Activated naive CD8-positive, alpha-beta T cell treated with anti-CD3 and anti-CD28 coated beads, Interleukin-2, amount 10 ng/mL, durations not matched to agents 7 days and 5 days (primary cell): ENCODE measurements around the gene KLKB1. TPM values are rescaled to one million over a fixed set of nuclear protein-coding genes. Genes with fewer than 3 reads are reported as not detected.

Experiments used
- ATAC-seq: fragments of 150-1000 bp; cut with Tn5 transposase; one replicate; pipeline ENCODE4 v1.10.0; 2021; ENCODE audit warnings: low read depth, moderate library complexity
- POLR2A ChIA-PET: fragments of 350-600 bp; sonication (Branson Sonifier 250); formaldehyde crosslinking; loops from one replicate; lab custom pipeline; 2021; ENCODE audit warnings: antibody characterized with exemption; lab: Charles Lee
- DNase-seq: peaks from one replicate; pipeline ENCODE4 v3.0.0; 2021
- H3K27ac Mint-ChIP-seq: one replicate; pipeline ENCODE4 v1.8.0; 2022; ENCODE audit warnings: mild to moderate bottlenecking, mixed read lengths
- H3K27me3 Mint-ChIP-seq: one replicate; pipeline ENCODE4 v1.8.0; 2022; ENCODE audit warnings: mild to moderate bottlenecking, moderate library complexity, mixed read lengths
- H3K36me3 Mint-ChIP-seq: one replicate; pipeline ENCODE4 v1.8.0; 2021; ENCODE audit warnings: mild to moderate bottlenecking, mixed read lengths
- H3K4me1 Mint-ChIP-seq: one replicate; pipeline ENCODE4 v1.8.0; 2021; ENCODE audit warnings: mixed read lengths
- H3K4me3 Mint-ChIP-seq: one replicate; pipeline ENCODE4 v1.8.0; 2022; ENCODE audit warnings: mild to moderate bottlenecking, moderate library complexity, mixed read lengths
- H3K9me3 Mint-ChIP-seq: one replicate; pipeline ENCODE4 v1.8.0; 2021; ENCODE audit warnings: mixed read lengths
- total RNA-seq, 2 experiments: library from RNA; stranded (reverse); gene quantifications; one replicate each; pipeline ENCODE4 v1.2.3, GENCODE V29; 2021

The KLKB1 gene
- total RNA-seq, 2 experiments from 2014 or later, result 0.48 to 0.67 TPM

DNA sequence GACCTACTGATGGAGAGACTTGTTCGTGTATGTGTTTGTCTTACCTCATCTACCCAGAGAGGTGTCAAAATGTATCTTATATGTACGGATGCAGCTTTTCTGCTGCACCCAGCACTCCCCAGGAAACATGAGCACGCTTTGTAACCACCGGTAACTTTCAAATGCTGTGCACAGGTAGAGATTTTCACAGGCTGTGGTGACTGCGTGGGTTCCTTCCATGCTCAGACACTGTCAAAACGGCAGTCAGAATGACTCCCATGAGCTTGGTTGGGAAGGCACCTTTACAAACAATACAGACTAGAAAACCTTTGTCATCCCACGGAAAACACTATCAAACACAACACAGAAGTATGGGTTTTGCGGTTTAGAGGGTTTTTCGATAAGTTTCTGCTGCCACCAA is 66.9 kb downstream of the KLKB1 start:
- ATAC-seq (no peak), DNase-seq (no peak)
- Mint-ChIP-seq H3K4me1 (peaks cover 4% of the 10 kb centered on the region), H3K4me3 (no peak overlapping the region), H3K27ac (no peak overlapping the region), H3K27me3 (peaks cover 16% of the 10 kb centered on the region), H3K9me3 (no peaks in the 10 kb centered on the region), H3K36me3 (no peaks in the 10 kb centered on the region)
- POLR2A ChIA-PET, result no interaction called here

- Mint-ChIP-seq H3K27ac (no peak overlapping the region), H3K4me1 (peaks cover 4% of the 10 kb centered on the region), H3K9me3 (no peaks in the 10 kb centered on the region), H3K27me3 (peaks cover 18% of the 10 kb centered on the region), H3K36me3 (no peaks in the 10 kb centered on the region), H3K4me3 (no peak overlapping the region)
- POLR2A ChIA-PET, result no interaction called here
- ATAC-seq, result no peak
- no peak for DNase-seq
These were observed 69.2 kb downstream of the KLKB1 start for GRCh38 chr4:186296481-186296880.

- no peaks in the 10 kb centered on the region for H3K36me3 Mint-ChIP-seq
- DNase-seq (no peak), ATAC-seq (no peak)
- peaks cover 4% of the 10 kb centered on the region for H3K4me1 Mint-ChIP-seq
- no peak overlapping the region for H3K4me3 Mint-ChIP-seq
- no peak overlapping the region for H3K27ac Mint-ChIP-seq
- POLR2A ChIA-PET, result no interaction called here
- peaks cover 18% of the 10 kb centered on the region for H3K27me3 Mint-ChIP-seq
- no peaks in the 10 kb centered on the region for H3K9me3 Mint-ChIP-seq
These were observed 69.8 kb downstream of the KLKB1 start for GRCh38 chr4:186297013-186297645.

GRCh38 chr4:186298031-186298647 is 70.8 kb downstream of the KLKB1 start:
- POLR2A ChIA-PET, result no interaction called here
- Mint-ChIP-seq H3K27me3 (peaks cover 18% of the 10 kb centered on the region), H3K27ac (no peak overlapping the region), H3K36me3 (no peaks in the 10 kb centered on the region), H3K9me3 (no peaks in the 10 kb centered on the region), H3K4me3 (peak overlapping the region; percentile 18), H3K4me1 (peaks cover 4% of the 10 kb centered on the region)
- no peak for DNase-seq
- no peak for ATAC-seq

- no peak for DNase-seq
These were observed 72.0 kb downstream of the KLKB1 start for GRCh38 chr4:186299291-186299690.

GRCh38 chr4:186300659-186301390 is 73.5 kb downstream of the KLKB1 start:
- no peak for DNase-seq
- Mint-ChIP-seq H3K36me3 (no peaks in the 10 kb centered on the region), H3K27me3 (peaks cover 18% of the 10 kb centered on the region), H3K4me1 (peaks cover 4% of the 10 kb centered on the region), H3K9me3 (no peaks in the 10 kb centered on the region), H3K27ac (no peak overlapping the region), H3K4me3 (no peak overlapping the region)
- no peak for ATAC-seq
- POLR2A ChIA-PET, result no interaction called here

More at GRCh38 chr4:186299291-186299690, 72.0 kb downstream of the KLKB1 start:
- POLR2A ChIA-PET, result no interaction called here
- no peaks in the 10 kb centered on the region for H3K9me3 Mint-ChIP-seq
- no peaks in the 10 kb centered on the region for H3K36me3 Mint-ChIP-seq
- ATAC-seq, result no peak
- peaks cover 18% of the 10 kb centered on the region for H3K27me3 Mint-ChIP-seq
- H3K4me1 Mint-ChIP-seq, result peaks cover 4% of the 10 kb centered on the region
- no peak overlapping the region for H3K27ac Mint-ChIP-seq
- H3K4me3 Mint-ChIP-seq, result no peak overlapping the region

DNA sequence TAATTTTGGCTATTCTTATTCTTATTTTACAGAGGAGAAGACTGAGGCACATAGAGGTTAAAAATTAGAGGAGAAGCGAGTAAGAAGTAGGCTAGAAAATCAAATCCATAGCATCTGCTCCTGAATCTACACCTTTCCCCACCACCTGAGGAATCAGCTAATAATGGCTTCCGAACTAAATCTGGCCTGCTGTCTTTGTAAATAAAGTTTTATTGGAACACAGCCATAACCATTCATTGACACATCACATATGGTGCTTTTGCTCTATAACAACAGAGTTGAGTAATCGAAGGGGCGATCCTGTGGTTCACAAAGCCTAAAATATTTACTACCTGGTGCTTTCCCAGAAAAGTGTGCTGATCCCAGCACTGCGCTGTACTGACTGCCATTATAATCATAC is 76.9 kb downstream of the KLKB1 start:
- no peak for DNase-seq
- Mint-ChIP-seq H3K36me3 (no peaks in the 10 kb centered on the region), H3K27me3 (peaks cover 4% of the 10 kb centered on the region), H3K27ac (no peak overlapping the region), H3K4me3 (no peak overlapping the region), H3K4me1 (no peaks in the 10 kb centered on the region), H3K9me3 (no peaks in the 10 kb centered on the region)
- ATAC-seq, result no peak
- POLR2A ChIA-PET, result no interaction called here

DNA sequence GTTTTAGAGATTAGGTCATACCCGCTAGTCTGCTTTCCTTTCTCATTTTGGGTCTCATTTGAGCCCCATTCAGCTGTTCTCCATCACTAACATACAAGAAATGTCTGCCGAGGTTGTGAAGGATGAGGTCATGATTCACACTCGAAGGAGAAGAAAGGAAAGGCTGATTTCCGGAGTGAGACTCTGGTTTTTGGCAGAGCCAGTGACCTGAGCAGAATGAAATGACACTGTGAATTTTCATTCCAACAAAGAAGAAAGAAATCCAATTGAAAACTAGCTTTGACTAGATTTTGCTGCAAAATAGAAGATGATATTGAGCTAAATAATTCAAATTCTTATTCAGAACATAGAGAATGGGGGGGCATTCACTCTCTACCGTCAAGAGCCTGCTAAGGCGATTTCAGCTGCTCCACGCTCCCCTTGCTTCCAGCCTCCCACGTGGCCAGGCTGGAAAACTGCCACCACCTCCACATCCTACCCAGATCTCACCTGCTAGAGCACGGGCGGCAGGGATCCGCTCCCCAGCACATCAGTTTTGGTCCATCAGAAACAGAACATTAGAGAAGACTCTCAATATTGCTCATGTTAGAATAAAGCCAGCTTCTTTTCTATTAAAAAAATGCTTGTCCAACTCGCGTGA is 77.7 kb downstream of the KLKB1 start:
- Mint-ChIP-seq H3K27me3 (no peaks in the 10 kb centered on the region), H3K4me3 (no peak overlapping the region), H3K9me3 (no peaks in the 10 kb centered on the region), H3K4me1 (no peaks in the 10 kb centered on the region), H3K27ac (no peak overlapping the region), H3K36me3 (no peaks in the 10 kb centered on the region)
- no peak for DNase-seq
- POLR2A ChIA-PET, result no interaction called here
- no peak for ATAC-seq

DNA sequence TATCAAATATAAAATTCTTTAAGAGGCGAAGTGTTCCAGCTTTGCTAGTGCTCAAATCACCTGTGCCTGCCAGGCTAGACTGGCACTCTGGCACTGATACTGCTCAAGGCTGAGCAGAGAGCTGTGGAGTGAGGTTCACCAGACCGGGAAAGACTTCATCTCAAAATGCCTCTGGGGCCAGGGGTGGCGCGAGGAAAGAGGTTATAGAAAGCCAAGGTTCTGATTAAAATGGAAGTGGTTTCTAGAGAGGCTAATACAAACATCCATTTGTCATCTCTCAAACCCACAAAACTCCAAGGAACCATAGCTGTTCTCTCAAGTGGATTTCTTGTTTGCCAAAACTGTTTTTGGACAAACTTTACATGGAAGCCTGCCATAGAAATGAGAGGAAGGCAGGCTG is 80.2 kb downstream of the KLKB1 start:
- no peak for DNase-seq
- no peak for ATAC-seq
- Mint-ChIP-seq H3K27ac (no peak overlapping the region), H3K36me3 (no peaks in the 10 kb centered on the region), H3K27me3 (no peaks in the 10 kb centered on the region), H3K4me3 (no peak overlapping the region), H3K9me3 (no peaks in the 10 kb centered on the region), H3K4me1 (no peaks in the 10 kb centered on the region)
- POLR2A ChIA-PET, result no interaction called here

- Mint-ChIP-seq H3K27ac (no peak overlapping the region), H3K27me3 (no peaks in the 10 kb centered on the region), H3K36me3 (no peaks in the 10 kb centered on the region), H3K4me1 (no peaks in the 10 kb centered on the region), H3K9me3 (no peaks in the 10 kb centered on the region), H3K4me3 (no peak overlapping the region)
- DNase-seq (no peak), ATAC-seq (no peak)
- POLR2A ChIA-PET, result no interaction called here
These were observed 80.6 kb downstream of the KLKB1 start for GRCh38 chr4:186307916-186308315.

Other genes starting within 250 kb of the KLKB1 start
- 1 to 10 TPM; 1.1 to 1.8 TPM for gene TLR3, start 158.4 kb upstream of the KLKB1 start, total RNA-seq
- gene FAM149A, start 122.8 kb upstream of the KLKB1 start, total RNA-seq, result 1 to 10 TPM in 1 of 2 experiments, under 1 TPM in 1; 0.88 to 1.4 TPM
- 10 to 100 TPM; 18.3 to 19.2 TPM for gene CYP4V2, start 35.9 kb upstream of the KLKB1 start, total RNA-seq
- gene F11, start 38.7 kb downstream of the KLKB1 start, total RNA-seq, result not detected